Loucy (cell line): ENCODE measurements around the gene NCLN.
"Not testable (repeated sequence)": the region's sequence is repeated elsewhere in the genome, so short reads cannot be mapped to it uniquely, and the experiment has no call there.

Experiments used
- H2AFZ ChIP-seq: fragments of 200-600 bp; sonication (generic); 2 replicates; pipeline ENCODE4 v1.6.0; 2016; ENCODE audit warnings: antibody characterized with exemption, mild to moderate bottlenecking, low read length, moderate library complexity
- H3F3A ChIP-seq: fragments of 200-600 bp; 2 replicates; pipeline ENCODE4 v1.6.0; 2016; ENCODE audit warnings: antibody characterized with exemption, low read depth, mild to moderate bottlenecking
- H3K27me3 ChIP-seq: fragments of 200-600 bp; sonication (generic); 2 replicates; pipeline ENCODE4 v1.6.1; 2014; ENCODE audit warnings: low read length, mild to moderate bottlenecking; ENCODE audit not compliant: insufficient read depth, poor library complexity, severe bottlenecking
- H3K36me3 ChIP-seq: fragments of 200-600 bp; sonication (generic); 2 replicates; pipeline ENCODE4 v1.6.1; 2016; ENCODE audit warnings: low read length; ENCODE audit not compliant: insufficient read depth
- H3K4me1 ChIP-seq: fragments of 200-600 bp; sonication (generic); 2 replicates; pipeline ENCODE4 v1.5.1; 2014; ENCODE audit warnings: low read length, mild to moderate bottlenecking; ENCODE audit not compliant: insufficient read depth, poor library complexity, severe bottlenecking
- H3K4me2 ChIP-seq: fragments of 200-600 bp; sonication (generic); 2 replicates; pipeline ENCODE4 v1.6.0; 2014; ENCODE audit warnings: antibody characterized with exemption, low read length, low read depth, mild to moderate bottlenecking; ENCODE audit not compliant: poor library complexity, severe bottlenecking
- H3K4me3 ChIP-seq: fragments of 200-600 bp; sonication (generic); 2 replicates; pipeline ENCODE4 v1.5.1; 2014; ENCODE audit warnings: low read length, mild to moderate bottlenecking, mixed read lengths; ENCODE audit not compliant: poor library complexity, severe bottlenecking
- H3K79me2 ChIP-seq: fragments of 200-600 bp; sonication (generic); 2 replicates; pipeline ENCODE4 v1.6.1; 2014; ENCODE audit warnings: low read length; ENCODE audit not compliant: insufficient read depth
- H3K9ac ChIP-seq: fragments of 200-600 bp; sonication (generic); 2 replicates; pipeline ENCODE4 v1.6.0; 2014; ENCODE audit warnings: mild to moderate bottlenecking, low read depth, low read length, moderate library complexity; ENCODE audit not compliant: poor library complexity, severe bottlenecking
- H3K9me2 ChIP-seq: fragments of 200-600 bp; sonication (generic); replicated peaks from 2 replicates; pipeline ENCODE4 v1.6.1; 2016; ENCODE audit warnings: low read depth, low read length, mixed read lengths
- H3K9me3 ChIP-seq: fragments of 200-600 bp; sonication (generic); 2 replicates; pipeline ENCODE4 v1.6.1; 2014; ENCODE audit warnings: mild to moderate bottlenecking, antibody characterized with exemption, low read length, low read depth; ENCODE audit not compliant: insufficient read depth
- H4K20me1 ChIP-seq: fragments of 200-600 bp; sonication (generic); 2 replicates; pipeline ENCODE4 v1.6.0; 2014; ENCODE audit warnings: antibody characterized with exemption, low read length, mild to moderate bottlenecking; ENCODE audit not compliant: insufficient read depth, poor library complexity, severe bottlenecking
- EZH2phosphoT487 ChIP-seq: fragments of 200-600 bp; IDR thresholded peaks from 2 replicates; pipeline ENCODE4 v1.6.1; 2018; ENCODE audit warnings: antibody characterized with exemption, mild to moderate bottlenecking, moderate library complexity, borderline replicate concordance
- TF ChIP-seq, protein P1 (sequence below): fragments of 200-600 bp; sonication (generic); conservative IDR thresholded peaks from 2 replicates; pipeline ENCODE4 v1.5.1; 2014; ENCODE audit warnings: mild to moderate bottlenecking, antibody characterized with exemption, low read length

Gene NCLN

DNA sequence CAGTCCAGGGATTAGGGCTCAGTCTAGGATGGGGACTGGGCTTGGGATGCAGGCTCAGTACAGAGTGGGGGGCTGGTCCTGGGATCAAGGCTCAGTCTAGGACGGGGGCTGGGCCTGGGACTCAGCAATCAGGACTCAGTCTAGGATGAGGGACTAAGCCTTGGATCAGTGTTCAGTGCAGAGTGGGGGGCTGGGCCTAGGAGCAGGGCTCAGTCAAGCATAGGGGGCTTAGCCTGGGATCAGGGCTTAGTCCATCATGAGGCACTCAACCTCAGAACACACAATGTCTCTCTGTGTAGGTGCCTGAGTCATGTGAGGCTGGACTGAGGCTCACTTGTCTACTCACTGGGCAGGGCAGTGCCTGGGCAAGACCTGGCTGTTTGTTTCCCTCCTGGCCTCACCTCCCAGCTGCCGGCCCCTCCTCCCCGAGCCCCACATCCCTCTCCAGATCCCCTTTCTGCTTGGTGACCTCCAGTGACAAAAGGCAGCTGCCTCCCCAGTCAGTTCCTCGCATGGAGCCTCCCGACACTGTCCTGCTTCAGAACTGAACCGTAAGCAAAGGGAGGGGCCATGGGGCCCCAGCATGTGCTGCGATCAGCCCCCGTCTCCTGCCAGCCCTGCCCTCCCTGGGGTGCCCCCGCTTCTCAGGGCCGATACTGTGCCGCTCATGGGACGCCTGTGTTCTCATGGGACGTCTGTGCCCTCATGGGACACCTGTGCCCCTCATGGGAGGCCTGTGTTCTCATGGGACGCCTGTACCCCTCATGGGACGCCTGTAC is 13.6 kb upstream of the NCLN start:
- Histone ChIP-seq H3K36me3 (no peaks in the 10 kb centered on the region), H4K20me1 (no peaks in the 10 kb centered on the region), H2AFZ (no peak overlapping the region), H3K9me3 (no peaks in the 10 kb centered on the region), H3K27me3 (no peaks in the 10 kb centered on the region), H3K4me1 (peaks cover 6% of the 10 kb centered on the region), H3F3A (peaks cover 3% of the 10 kb centered on the region), H3K4me3 (no peak overlapping the region), H3K9me2 (no peaks in the 10 kb centered on the region), H3K9ac (no peak overlapping the region), H3K79me2 (0 out of 2 replicates have a peak, but pooled peaks cover 3% of the 10 kb centered on the region), H3K4me2 (no peak overlapping the region)
- TF ChIP-seq, protein P1, sequence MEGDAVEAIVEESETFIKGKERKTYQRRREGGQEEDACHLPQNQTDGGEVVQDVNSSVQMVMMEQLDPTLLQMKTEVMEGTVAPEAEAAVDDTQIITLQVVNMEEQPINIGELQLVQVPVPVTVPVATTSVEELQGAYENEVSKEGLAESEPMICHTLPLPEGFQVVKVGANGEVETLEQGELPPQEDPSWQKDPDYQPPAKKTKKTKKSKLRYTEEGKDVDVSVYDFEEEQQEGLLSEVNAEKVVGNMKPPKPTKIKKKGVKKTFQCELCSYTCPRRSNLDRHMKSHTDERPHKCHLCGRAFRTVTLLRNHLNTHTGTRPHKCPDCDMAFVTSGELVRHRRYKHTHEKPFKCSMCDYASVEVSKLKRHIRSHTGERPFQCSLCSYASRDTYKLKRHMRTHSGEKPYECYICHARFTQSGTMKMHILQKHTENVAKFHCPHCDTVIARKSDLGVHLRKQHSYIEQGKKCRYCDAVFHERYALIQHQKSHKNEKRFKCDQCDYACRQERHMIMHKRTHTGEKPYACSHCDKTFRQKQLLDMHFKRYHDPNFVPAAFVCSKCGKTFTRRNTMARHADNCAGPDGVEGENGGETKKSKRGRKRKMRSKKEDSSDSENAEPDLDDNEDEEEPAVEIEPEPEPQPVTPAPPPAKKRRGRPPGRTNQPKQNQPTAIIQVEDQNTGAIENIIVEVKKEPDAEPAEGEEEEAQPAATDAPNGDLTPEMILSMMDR: no peak
- no peak for TF ChIP-seq EZH2phosphoT487

DNA sequence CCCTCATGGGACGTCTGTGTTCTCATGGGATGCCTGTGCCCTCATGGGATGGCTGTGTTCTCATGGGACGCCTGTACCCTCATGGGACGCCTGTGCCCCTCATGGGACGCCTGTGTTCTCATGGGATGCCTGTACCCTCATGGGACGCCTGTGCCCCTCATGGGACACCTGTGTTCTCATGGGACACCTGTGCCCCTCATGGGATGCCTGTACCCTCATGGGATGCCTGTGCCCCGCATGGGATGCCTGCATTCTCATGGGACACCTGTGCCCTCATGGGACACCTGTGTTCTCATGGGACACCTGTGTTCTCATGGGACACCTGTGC is 13.1 kb upstream of the NCLN start:
- not testable (repeated sequence) for H4K20me1 ChIP-seq, H3K36me3 ChIP-seq, H3K27me3 ChIP-seq, H3K79me2 ChIP-seq, H3K9me2 ChIP-seq, H3K9ac ChIP-seq, H3F3A ChIP-seq, H3K9me3 ChIP-seq, H3K4me2 ChIP-seq, H3K4me3 ChIP-seq, H2AFZ ChIP-seq
- H3K4me1 ChIP-seq: peaks cover 11% of the 10 kb centered on the region

DNA sequence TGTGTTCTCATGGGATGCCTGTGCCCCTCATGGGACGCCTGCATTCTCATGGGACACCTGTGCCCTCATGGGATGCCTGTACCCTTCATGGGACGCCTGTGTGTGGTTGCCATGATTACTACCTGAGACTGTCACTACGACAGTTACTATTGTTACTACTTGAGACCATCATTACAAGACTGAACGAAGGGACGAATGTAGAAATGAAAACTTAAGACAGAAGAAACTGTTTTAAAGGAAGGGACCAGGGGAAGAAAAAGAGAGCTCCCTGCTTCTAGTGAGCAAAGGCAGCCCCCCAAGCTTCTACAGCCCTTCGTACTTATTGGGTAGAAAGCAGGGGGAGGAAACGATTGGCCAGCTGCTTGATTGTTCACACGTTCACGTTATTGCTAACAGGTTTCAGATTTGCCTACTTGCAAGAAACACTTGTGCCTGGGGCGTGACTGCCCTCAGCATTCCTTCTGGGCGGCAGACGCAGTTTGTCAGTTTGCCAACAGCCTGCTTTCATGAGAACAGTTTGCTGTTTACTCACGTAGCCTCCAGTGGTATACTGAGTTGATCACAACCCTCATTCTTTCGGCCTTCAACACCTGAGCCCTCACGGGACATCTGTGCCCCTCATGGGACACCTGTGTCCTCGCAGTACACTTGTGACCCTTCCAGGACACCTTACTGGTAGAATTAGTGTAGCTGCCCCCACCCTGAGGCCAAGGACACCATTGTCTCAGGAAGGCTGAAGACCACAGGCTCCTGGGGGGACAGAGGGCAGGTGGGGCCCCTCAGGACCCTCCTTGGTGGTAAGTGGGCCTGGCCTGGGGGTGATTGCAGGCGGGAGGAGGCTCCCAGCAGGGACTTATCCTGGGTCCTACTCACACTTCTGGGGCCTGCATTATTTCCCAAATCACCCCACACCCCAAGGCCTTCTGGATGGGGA is 9.7 kb upstream of the NCLN start:
- peaks cover 3% of the 10 kb centered on the region for H3F3A ChIP-seq
- TF ChIP-seq EZH2phosphoT487: no peak
- TF ChIP-seq, protein P1: no peak
- no peaks in the 10 kb centered on the region for H3K27me3 ChIP-seq
- no peak overlapping the region for H2AFZ ChIP-seq
- no peak overlapping the region for H3K4me3 ChIP-seq
- H3K9me3 ChIP-seq: no peaks in the 10 kb centered on the region
- no peaks in the 10 kb centered on the region for H3K36me3 ChIP-seq
- H3K4me2 ChIP-seq: peak overlapping the region; percentile 37
- H3K9me2 ChIP-seq: no peaks in the 10 kb centered on the region
- H3K79me2 ChIP-seq: peaks cover 36% of the 10 kb centered on the region
- peaks cover 21% of the 10 kb centered on the region for H4K20me1 ChIP-seq
- H3K4me1 ChIP-seq: peaks cover 20% of the 10 kb centered on the region
- H3K9ac ChIP-seq: peak overlapping the region; percentile 41
